Measurements from ENCODE around the gene PRKCH.

GRCh38 chr14:61408498-61408897 is 87.1 kb downstream of the PRKCH start:
- TF ChIP-seq CTCF (IDR thresholded peaks at IDR 0.05) (no peak), ZFX (IDR thresholded peaks at IDR 0.05; ENCODE audit: borderline replicate concordance) (no peak)

Measured in 22Rv1 (cell line).